Stimulated activated CD8-positive, alpha-beta memory T cell treated with anti-CD3 and anti-CD28 coated beads, Interleukin-7, amount 100 ng/mL, for 1 hour (primary cell): ENCODE measurements around the gene SAYSD1.

Experiments
- DNase-seq, 2 donors: peaks; one replicate each; pipeline ENCODE4 v3.0.0-alpha.2; 2020; ENCODE audit warnings: low read depth in 2 of 2

SAYSD1 gene

GRCh38 chr6:39108041-39108839 lies 6.7 kb downstream of the SAYSD1 start:
- no peak for DNase-seq

- no peak for DNase-seq
These were observed 7.3 kb downstream of the SAYSD1 start for GRCh38 chr6:39107641-39108040.

GRCh38 chr6:39107034-39107433 lies 8.0 kb downstream of the SAYSD1 start:
- DNase-seq = no peak

- DNase-seq = no peak
These were observed 10.5 kb downstream of the SAYSD1 start for GRCh38 chr6:39104528-39104927.

- no peak for DNase-seq
These were observed 12.2 kb downstream of the SAYSD1 start for GRCh38 chr6:39102821-39103136.

- DNase-seq = no peak
These were observed 12.7 kb downstream of the SAYSD1 start for GRCh38 chr6:39102071-39102820.

- DNase-seq = no peak
These were observed 14.6 kb downstream of the SAYSD1 start for GRCh38 chr6:39100358-39100757.

GRCh38 chr6:39095578-39095977 lies 19.4 kb downstream of the SAYSD1 start:
- no peak for DNase-seq

GRCh38 chr6:39093149-39093708 lies 21.8 kb downstream of the SAYSD1 start:
- DNase-seq = no peak

GRCh38 chr6:39092124-39092523 lies 22.9 kb downstream of the SAYSD1 start:
- no peak for DNase-seq

GRCh38 chr6:39091220-39091619 lies 23.8 kb downstream of the SAYSD1 start:
- no peak for DNase-seq

- DNase-seq = no peak
These were observed 24.9 kb downstream of the SAYSD1 start for GRCh38 chr6:39090036-39090435.

- DNase-seq = no peak
These were observed 26.7 kb downstream of the SAYSD1 start for GRCh38 chr6:39088331-39088730.

GRCh38 chr6:39087197-39087596 lies 27.8 kb downstream of the SAYSD1 start:
- DNase-seq = no peak

GRCh38 chr6:39086711-39087110 lies 28.3 kb downstream of the SAYSD1 start:
- no peak for DNase-seq

GRCh38 chr6:39086294-39086693 lies 28.7 kb downstream of the SAYSD1 start:
- DNase-seq = no peak

GRCh38 chr6:39085129-39085797 lies 29.7 kb downstream of the SAYSD1 start:
- DNase-seq = no peak

GRCh38 chr6:39084506-39084905 lies 30.5 kb downstream of the SAYSD1 start:
- no peak for DNase-seq

- no peak for DNase-seq
These were observed 31.8 kb downstream of the SAYSD1 start for GRCh38 chr6:39083231-39083634.

- DNase-seq = no peak
These were observed 32.7 kb downstream of the SAYSD1 start for GRCh38 chr6:39082310-39082709.

- no peak for DNase-seq
These were observed 34.6 kb downstream of the SAYSD1 start for GRCh38 chr6:39080246-39080875.
